Mammary epithelial cell (primary cell): ENCODE results near the gene ZBTB43.

Source experiments
- EZH2 ChIP-seq: IDR thresholded peaks from 2 replicates; pipeline ENCODE4 v1.6.1; 2012; ENCODE audit warnings: low read length, inconsistent platforms, borderline replicate concordance
- TF ChIP-seq, protein P1 (sequence below), 2 donors: IDR thresholded peaks in 1 of 2; conservative IDR thresholded peaks in 1 of 2; 2 replicates each; pipeline ENCODE4 v1.5.1; 2011 to 2012; ENCODE audit warnings: inconsistent platforms in 2 of 2, low read length in 2 of 2, mild to moderate bottlenecking in 2 of 2, control low read depth in 1 of 2, low read depth in 1 of 2; ENCODE audit not compliant: insufficient read depth in 1 of 2; ENCODE audit errors: extremely low read depth in 1 of 2

DNA sequence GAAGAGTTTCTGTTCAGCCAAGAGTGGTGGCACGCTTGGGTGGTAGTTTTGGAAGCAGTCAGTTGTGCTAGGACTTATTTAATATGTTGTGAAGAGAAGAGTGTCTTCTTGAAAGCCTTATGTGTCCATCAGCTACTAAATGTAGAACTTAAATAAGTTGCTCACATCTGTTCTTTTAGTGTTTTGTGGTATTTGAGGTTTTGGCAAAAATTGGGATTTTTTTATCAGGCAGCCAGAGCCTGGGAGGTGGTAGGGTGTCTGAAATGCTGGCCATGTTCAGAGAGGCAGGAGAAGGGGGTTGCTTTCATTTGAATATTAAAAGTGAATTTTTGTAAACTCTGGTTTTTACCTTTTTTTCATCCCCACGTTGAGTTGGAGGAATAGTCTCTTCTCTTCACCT, 31.4 kb downstream of the ZBTB43 start:
- TF ChIP-seq, protein P1, sequence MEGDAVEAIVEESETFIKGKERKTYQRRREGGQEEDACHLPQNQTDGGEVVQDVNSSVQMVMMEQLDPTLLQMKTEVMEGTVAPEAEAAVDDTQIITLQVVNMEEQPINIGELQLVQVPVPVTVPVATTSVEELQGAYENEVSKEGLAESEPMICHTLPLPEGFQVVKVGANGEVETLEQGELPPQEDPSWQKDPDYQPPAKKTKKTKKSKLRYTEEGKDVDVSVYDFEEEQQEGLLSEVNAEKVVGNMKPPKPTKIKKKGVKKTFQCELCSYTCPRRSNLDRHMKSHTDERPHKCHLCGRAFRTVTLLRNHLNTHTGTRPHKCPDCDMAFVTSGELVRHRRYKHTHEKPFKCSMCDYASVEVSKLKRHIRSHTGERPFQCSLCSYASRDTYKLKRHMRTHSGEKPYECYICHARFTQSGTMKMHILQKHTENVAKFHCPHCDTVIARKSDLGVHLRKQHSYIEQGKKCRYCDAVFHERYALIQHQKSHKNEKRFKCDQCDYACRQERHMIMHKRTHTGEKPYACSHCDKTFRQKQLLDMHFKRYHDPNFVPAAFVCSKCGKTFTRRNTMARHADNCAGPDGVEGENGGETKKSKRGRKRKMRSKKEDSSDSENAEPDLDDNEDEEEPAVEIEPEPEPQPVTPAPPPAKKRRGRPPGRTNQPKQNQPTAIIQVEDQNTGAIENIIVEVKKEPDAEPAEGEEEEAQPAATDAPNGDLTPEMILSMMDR (conservative IDR thresholded peaks at IDR 0.05 in 1 of 2, IDR thresholded peaks at IDR 0.05 in 1 of 2; ENCODE audit: extremely low read depth in 1 of 2, insufficient read depth in 1 of 2, low read depth in 1 of 2, low read length in 2 of 2) = no peak
- no peak for TF ChIP-seq EZH2
